SH-SY5Y (cell line): ENCODE data around the gene UBXN4.

Source experiments
- GATA2 ChIP-seq: IDR thresholded peaks from 2 replicates; pipeline ENCODE4 v1.6.1; 2011; ENCODE audit warnings: mild to moderate bottlenecking, low read depth, low read length
- GATA3 ChIP-seq: IDR thresholded peaks from 2 replicates; pipeline ENCODE4 v1.6.1; 2011; ENCODE audit warnings: low read depth, mild to moderate bottlenecking, low read length, moderate library complexity

DNA sequence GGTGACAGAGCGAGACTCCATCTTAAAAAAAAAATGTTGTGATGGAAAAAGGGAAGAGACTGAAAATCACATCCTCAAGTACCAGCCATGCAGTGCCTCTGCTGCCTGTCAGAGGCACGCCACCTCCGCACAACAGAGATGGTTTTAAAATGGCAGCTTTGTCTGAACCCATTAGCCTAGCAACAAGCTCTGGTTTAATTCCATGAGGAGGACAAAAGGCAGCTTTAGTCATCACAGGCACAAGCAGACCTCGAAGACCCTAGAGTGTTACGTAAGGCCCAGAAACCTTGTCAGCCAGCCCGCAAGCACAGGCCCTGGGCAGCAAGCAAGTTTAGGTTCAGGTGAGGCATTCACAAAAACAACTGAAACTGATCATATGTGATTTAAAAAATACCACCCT is 84.9 kb downstream of the UBXN4 start:
- TF ChIP-seq GATA3 (no peak), GATA2 (no peak)
